ENCODE measurements around the gene PCDHB16.
"Not testable (repeated sequence)": the region's sequence is repeated elsewhere in the genome, so short reads cannot be mapped to it uniquely, and the experiment has no call there.

The PCDHB16 gene

GRCh38 chr5:141184117-141184855 lies 2.1 kb downstream of the PCDHB16 start:
- not testable (repeated sequence) for DNase-seq

DNA sequence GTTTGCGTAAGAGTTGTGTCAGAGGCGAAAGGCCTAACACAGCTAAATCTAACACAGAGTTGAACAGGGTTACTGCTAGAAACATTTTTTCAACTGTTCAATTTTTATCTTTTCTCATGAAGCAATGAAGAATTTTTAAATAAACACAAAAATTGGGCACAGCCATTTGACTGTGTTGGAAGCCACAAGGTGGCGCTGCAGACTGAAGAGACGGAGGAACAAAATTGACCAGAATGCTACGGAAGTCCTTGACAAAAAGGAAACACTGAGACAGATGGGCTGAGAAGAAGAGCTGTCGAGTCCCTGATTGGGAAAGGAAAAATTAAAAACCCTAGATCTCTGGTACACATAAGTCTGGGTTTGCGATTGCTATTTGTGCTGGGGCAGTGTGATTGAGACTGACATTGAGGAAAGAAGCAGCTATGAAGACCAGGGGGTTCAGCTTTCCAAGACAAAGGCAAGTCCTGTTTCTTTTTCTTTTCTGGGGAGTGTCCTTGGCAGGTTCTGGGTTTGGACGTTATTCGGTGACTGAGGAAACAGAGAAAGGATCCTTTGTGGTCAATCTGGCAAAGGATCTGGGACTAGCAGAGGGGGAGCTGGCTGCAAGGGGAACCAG lies 4.8 kb downstream of the PCDHB16 start, which contains the start of gene PCDHB9:
PCDHB9 (plus strand) TSS at position 265 of the 616 bp plus-strand sequence; CDS start at position 423, 158 bp downstream.
- no peak for DNase-seq

DNA sequence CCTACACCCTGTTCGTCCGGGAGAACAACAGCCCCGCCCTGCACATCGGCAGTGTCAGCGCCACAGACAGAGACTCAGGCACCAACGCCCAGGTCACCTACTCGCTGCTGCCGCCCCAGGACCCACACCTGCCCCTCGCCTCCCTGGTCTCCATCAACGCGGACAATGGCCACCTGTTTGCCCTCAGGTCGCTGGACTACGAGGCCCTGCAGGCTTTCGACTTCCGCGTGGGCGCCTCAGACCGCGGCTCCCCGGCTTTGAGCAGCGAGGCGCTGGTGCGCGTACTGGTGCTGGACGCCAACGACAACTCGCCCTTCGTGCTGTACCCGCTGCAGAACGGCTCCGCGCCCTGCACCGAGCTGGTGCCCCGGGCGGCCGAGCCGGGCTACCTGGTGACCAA lies 6.5 kb downstream of the PCDHB16 start:
- DNase-seq, result not testable (repeated sequence)

DNA sequence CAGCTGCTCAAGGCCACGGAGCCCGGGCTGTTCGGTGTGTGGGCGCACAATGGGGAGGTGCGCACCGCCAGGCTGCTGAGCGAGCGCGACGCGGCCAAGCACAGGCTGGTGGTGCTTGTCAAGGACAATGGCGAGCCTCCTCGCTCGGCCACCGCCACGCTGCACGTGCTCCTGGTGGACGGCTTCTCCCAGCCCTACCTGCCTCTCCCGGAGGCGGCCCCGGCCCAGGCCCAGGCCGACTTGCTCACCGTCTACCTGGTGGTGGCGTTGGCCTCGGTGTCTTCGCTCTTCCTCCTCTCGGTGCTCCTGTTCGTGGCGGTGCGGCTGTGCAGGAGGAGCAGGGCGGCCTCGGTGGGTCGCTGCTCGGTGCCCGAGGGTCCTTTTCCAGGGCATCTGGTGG lies 6.9 kb downstream of the PCDHB16 start:
- DNase-seq, result not testable (repeated sequence)

DNA sequence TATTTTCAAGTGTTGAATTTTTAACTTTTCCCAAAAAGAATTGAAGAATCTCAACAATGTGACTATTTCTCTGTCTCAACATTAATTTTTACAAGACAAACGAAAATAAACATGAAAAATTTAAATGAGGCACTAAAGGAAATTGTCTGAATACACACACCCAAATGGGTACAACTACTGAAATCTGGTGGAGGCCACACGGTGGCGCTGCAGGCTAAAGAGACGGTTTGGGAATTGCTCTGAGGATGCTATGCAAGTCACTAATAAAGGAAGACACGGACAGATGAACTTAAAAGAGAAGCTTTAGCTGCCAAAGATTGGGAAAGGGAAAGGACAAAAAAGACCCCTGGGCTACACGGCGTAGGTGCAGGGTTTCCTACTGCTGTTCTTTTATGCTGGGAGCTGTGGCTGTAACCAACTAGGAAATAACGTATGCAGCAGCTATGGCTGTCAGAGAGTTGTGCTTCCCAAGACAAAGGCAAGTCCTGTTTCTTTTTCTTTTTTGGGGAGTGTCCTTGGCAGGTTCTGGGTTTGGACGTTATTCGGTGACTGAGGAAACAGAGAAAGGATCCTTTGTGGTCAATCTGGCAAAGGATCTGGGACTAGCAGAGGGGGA lies 10.0 kb downstream of the PCDHB16 start, which contains the start of gene PCDHB10:
PCDHB10 (plus strand) TSS at position 244 of the 616 bp plus-strand sequence; CDS start at position 444, 200 bp downstream.
- no peak for DNase-seq

GRCh38 chr5:141194332-141194731 lies 12.1 kb downstream of the PCDHB16 start:
- not testable (repeated sequence) for DNase-seq

GRCh38 chr5:141196363-141196762 lies 14.2 kb downstream of the PCDHB16 start:
- no peak for DNase-seq

DNA sequence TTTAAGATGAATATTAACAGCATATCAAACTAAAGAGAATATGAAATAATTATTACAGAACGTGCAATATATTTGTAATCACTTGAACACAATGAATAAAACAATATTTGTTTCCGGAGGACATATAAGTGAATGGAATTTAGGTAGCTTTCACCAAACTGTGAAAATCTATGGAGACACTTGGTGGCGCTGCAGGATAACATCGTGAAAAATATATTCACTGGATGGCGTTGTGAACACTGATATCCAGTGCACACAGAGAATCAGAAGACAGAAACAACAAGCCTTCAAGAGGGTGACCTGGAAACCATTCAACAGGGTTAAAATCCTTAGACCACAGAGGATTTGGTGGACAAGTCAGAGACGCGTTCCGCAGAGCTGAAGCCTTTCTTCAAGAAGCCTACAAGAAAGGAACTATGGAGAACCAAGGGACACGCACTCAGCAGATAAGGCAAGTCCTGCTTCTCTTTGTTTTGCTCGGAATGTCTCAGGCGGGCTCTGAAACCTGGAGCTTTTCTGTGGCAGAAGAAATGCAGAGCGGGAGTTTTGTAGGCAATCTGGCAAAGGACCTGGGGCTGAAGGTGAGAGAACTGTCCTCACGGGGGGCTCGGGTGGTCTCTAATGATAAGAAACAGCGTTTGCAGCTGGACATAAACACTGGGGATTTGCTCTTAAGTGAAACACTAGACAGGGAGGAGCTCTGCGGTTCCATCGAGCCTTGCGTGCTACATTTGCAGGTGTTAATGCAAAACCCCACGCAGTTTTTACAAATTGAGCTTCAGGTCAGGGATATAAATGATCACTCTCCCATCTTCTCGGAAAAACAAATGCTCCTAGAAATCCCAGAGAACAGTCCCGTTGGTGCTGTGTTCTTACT lies 17.4 kb downstream of the PCDHB16 start, which contains the start of gene PCDHB11:
PCDHB11 (plus strand) TSS at position 269 of the 877 bp plus-strand sequence; CDS start at position 417, 148 bp downstream.
- DNase-seq, result no peak

- DNase-seq, result not testable (repeated sequence)
These were observed 18.9 kb downstream of the PCDHB16 start for GRCh38 chr5:141201126-141201525.

- not testable (repeated sequence) for DNase-seq
These were observed 19.5 kb downstream of the PCDHB16 start for GRCh38 chr5:141201646-141202045.

GRCh38 chr5:141208478-141208877 lies 26.3 kb downstream of the PCDHB16 start, which contains the start of gene PCDHB12:
Gene PCDHB12 (plus strand): TSS chr5:141208719. CDS start chr5:141208908, 189 bp downstream.
- DNase-seq, result no peak

GRCh38 chr5:141210281-141210680 lies 28.1 kb downstream of the PCDHB16 start:
- DNase-seq, result not testable (repeated sequence)

DNA sequence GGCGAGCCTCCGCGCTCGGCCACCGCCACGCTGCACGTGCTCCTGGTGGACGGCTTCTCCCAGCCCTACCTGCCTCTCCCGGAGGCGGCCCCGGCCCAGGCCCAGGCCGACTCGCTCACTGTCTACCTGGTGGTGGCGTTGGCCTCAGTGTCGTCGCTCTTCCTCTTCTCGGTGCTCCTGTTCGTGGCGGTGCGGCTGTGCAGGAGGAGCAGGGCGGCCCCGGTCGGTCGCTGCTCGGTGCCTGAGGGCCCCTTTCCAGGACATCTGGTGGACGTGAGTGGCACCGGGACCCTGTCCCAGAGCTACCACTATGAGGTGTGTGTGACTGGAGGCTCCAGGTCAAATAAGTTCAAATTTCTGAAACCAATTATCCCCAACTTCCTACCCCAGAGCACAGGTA lies 28.7 kb downstream of the PCDHB16 start:
- not testable (repeated sequence) for DNase-seq

GRCh38 chr5:141213656-141214339 lies 31.6 kb downstream of the PCDHB16 start, which contains the start of gene PCDHB13:
Gene PCDHB13 (plus strand): TSS chr5:141213919. CDS start chr5:141214124, 205 bp downstream.
- DNase-seq, result not testable (repeated sequence)

- DNase-seq, result not testable (repeated sequence)
These were observed 32.4 kb downstream of the PCDHB16 start for GRCh38 chr5:141214583-141214982.

DNA sequence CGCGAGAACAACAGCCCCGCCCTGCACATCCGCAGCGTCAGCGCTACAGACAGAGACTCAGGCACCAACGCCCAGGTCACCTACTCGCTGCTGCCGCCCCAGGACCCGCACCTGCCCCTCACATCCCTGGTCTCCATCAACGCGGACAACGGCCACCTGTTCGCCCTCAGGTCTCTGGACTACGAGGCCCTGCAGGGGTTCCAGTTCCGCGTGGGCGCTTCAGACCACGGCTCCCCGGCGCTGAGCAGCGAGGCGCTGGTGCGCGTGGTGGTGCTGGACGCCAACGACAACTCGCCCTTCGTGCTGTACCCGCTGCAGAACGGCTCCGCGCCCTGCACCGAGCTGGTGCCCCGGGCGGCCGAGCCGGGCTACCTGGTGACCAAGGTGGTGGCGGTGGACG lies 33.3 kb downstream of the PCDHB16 start:
- not testable (repeated sequence) for DNase-seq

DNA sequence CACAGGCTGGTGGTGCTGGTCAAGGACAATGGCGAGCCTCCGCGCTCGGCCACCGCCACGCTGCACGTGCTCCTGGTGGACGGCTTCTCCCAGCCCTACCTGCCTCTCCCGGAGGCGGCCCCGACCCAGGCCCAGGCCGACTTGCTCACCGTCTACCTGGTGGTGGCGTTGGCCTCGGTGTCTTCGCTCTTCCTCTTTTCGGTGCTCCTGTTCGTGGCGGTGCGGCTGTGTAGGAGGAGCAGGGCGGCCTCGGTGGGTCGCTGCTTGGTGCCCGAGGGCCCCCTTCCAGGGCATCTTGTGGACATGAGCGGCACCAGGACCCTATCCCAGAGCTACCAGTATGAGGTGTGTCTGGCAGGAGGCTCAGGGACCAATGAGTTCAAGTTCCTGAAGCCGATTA lies 33.8 kb downstream of the PCDHB16 start:
- not testable (repeated sequence) for DNase-seq

- peak; percentile 19 for DNase-seq
These were observed 41.1 kb downstream of the PCDHB16 start, which contains the start of gene PCDHB14 for GRCh38 chr5:141223112-141223783. Gene PCDHB14 (plus strand): TSS chr5:141223343. CDS start chr5:141223506, 163 bp downstream.

GRCh38 chr5:141224844-141225243 lies 42.7 kb downstream of the PCDHB16 start:
- DNase-seq, result not testable (repeated sequence)

DNA sequence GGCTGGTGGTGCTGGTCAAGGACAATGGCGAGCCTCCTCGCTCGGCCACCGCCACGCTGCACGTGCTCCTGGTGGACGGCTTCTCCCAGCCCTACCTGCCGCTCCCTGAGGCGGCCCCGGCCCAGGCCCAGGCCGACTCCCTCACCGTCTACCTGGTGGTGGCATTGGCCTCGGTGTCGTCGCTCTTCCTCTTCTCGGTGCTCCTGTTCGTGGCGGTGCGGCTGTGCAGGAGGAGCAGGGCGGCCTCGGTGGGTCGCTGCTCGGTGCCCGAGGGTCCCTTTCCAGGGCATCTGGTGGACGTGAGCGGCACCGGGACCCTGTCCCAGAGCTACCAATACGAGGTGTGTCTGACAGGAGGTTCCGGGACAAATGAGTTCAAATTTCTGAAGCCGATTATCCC lies 43.2 kb downstream of the PCDHB16 start:
- not testable (repeated sequence) for DNase-seq
